RPMI7951 (cell line): Measurements from ENCODE around the gene CACNG1. TPM values are rescaled to one million over a fixed set of nuclear protein-coding genes. Genes with fewer than 3 reads are reported as not detected.

Experiments
- DNase-seq: peaks from one replicate; pipeline ENCODE4 v3.0.0-alpha.2; 2012; ENCODE audit warnings: low read depth
- total RNA-seq: library from RNA; depleted of rRNA; stranded (reverse); fragments of >200 nt; shearing (Covaris generic); gene quantifications from 2 replicates; pipeline ENCODE4 v1.2.3, GENCODE V29; 2014

CACNG1 gene
- total RNA-seq, 1 experiment from 2014 or later: not detected

DNA sequence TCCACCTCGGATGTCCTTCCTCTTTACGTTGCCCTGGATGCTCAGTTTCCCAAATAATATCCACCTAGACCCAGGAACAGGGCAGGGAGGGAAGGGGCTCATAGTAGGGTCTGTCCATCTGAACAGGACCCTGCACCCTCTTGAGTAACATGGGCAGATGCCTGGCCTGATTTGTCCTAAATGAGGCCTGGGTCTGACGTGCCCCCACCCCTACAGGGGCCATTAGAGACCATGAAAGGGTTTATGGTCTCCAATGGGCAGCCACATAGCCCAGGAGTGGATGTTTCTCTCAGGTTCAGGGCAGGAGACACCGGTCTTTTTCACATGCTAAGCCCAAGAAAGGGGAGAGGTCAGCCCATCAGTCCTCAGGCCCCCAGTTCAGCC, 6.8 kb downstream of the CACNG1 start:
- DNase-seq: no peak

DNA sequence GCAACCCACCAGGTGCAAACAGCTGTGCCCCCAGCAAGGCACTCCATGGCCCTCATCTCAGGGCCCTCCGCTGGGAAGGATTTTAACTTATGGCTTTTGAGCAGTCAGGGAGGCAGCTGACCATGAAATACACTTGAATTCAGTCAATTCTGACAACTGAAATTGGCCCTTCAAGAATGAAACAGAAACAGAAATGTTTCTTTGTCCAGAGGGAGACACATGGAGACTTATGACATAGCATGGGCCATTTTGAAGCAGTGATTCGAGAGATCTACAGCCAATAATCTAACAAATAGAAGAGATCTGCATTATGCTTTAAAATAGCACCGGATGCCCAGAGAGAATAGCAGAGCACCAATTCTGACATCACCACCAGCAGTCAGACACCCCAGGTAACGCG, 7.5 kb downstream of the CACNG1 start:
- no peak for DNase-seq

DNA sequence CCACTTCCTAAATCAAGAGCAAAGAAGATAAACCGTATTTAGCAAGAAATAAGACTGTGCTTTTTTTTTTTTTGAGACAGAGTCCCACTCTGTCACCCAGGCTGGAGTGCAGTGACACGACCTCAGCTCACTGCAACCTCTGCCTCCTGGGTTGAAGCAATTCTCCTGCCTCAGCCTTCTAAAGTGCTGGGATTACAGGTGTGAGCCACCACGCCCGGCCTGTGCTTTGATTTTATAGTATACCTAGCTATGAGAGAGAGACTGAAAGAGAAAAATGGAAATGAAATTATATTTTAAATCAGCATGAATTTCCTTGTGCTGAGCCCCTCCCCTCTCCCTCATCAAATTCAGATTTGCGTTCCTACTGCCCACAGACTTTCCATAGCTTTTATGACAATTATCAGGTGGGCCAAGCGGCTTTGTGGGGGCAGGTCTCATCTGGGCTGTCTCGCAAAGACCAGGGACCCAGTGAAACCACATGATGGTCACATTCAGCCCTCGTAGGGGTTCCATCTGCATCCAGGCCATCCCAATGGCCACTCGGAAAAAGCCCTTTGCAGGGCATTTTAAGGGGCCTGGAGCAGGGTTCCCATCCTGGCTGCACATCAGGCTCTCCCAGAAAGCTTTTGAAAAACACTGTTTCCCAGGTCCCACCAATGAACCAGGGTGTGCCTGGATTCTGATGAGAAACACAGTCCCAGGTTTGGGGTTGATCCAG, 8.5 kb downstream of the CACNG1 start:
- no peak for DNase-seq

DNA sequence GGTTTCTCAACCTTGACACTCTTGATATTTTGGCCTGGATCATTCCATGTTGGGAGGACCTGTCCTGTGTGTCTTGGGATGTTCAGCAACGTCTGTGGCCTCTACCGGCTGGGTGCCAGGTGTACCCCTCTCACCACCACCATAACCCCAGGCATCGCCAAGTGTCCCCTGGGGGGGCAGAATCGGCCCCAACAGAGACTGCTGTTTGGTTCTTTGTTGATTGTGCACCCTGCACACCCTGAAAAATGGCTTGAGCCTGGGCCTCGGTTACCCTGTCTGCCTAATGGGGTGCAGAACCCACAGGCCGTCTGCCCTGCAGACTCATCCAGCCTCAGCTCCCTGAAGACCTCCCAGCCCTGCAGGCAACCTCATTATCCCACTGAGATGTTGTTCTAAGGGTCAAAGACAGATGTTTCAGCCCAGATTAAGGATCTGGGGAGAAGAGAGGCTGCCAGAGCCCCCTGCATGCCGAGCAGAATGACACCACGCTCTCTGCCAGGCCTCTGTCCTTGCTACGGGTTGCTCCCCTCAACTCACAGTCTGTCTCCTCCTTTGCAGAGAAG, 9.2 kb downstream of the CACNG1 start:
- DNase-seq: no peak

DNA sequence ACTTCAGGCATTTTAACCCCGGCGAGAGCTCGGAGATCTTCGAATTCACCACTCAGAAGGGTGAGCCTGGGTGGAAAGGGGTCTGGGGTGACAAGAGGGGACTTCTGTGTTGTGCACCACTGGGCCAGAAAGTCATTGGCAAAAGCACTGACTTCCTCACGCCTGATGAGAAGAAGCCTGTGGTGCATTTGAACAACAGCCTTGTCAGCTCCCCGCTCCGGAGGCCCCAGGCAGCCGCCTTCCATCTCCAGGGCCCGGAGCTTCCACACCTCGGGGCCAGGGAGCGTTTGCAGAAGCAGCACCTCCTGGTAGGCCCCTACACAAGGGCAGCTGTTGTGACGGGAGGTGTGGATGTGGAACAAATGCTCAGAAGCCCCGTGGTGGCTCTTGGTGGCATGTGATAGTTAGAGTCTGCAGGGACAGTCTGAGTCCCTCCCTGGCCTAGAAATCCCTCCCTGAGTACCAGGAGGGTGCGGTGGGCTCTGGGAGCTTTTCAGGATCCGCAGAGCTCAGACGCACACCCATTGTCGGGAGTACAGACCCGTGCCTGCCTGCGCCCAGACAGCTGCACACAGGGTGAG, 9.7 kb downstream of the CACNG1 start:
- DNase-seq: no peak

DNA sequence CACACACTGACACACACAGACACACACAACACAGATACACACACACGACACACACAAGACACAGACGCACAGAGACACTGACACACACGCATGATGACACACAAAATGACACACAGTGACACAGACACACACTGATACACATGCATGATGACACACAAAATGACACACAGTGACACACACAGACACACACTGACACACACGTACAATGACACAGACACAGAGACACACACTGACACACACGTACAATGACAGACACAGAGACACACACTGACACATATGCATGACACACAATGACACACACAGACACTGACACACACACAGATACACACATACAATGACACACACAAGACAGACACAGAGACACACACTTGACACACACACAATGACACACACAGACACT, 10.3 kb downstream of the CACNG1 start:
- no peak for DNase-seq

DNA sequence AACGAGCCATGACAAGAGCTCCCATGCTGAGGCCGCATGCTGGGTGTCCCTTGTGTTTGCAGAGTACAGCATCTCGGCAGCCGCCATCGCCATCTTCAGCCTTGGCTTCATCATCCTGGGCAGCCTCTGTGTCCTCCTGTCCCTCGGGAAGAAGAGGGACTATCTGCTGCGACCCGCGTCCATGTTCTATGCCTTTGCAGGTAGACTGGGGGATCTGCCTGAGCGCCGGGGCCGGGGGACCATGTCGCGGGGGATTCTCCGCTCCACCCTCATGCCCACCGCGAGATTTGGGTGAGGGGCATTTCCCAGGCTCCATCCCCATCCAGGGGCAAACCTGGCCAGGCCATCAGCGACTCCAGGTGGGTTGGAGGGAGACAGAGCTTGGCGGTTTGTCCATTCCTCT, 10.7 kb downstream of the CACNG1 start:
- DNase-seq: no peak

DNA sequence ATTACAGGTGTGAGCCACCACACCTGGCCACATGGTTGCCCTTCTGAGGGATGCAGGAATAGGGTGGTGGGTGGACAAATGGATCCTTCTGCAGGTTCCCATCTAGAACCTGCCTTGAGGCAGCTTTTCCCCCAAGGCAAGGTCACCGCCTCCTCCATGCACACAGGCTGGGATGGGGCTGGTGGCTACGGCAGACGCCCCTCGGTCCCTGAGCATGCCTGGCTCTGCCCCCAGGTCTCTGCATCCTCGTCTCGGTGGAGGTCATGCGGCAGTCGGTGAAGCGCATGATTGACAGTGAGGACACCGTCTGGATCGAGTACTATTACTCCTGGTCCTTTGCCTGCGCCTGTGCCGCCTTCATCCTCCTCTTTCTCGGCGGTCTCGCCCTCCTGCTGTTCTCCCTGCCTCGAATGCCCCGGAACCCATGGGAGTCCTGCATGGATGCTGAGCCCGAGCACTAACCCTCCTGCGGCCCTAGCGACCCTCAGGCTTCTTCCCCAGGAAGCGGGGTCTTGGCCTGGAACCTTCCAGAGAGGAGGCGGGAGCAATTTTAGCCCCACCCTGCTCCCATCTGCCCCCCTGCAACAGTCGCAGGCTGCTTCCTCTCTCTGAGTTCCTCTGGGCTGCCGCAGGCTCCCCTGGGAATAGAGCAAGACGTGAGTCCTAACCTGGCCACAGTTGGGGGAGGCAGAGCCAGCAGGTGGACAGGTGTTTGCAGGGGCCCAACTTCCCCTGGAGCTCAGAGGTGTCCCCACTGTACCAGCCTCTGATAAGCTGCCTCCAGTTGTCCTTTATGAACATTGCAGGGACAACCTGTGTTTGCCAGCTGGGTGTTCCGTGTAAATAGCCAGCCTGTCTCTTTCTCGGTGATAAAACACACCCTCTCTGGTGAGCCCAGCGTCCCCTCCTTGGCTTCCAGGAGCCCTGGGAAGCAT, 11.7 kb downstream of the CACNG1 start:
- no peak for DNase-seq

DNA sequence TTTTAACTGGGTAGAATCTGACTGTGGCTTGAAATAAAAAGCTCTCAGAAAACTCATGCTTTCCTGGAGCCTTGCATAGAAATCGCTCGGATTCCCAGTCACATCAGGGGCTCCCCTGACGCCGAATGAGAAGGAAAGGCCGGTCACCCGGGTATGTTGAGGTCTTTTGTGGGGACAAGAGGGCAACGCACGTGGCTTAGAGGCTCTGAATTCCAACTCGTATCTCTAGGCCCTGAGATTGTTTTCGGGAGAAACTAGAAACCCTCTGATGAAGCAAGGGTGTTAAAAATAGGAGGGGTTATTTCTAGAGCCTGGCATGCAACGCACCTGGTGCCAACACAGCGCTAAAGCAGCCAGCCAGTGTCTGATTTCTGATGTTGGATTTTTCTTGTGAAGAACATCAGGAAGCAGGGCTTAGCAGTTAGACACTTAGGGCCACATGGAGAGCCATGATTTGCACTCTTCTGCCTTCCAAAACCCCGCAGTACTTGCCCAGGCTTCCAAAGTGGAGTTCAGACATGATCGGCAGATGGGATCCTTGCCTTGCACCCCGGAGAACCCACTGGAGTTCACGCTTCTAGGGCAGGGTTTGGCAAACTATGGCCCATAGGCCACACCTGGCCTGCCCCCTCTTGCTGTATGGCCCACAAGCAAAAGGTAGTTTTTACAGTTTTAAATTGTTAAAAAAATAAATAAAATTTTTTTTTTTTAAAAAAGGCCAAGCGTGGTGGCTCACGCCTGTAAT, 12.6 kb downstream of the CACNG1 start:
- no peak for DNase-seq

DNA sequence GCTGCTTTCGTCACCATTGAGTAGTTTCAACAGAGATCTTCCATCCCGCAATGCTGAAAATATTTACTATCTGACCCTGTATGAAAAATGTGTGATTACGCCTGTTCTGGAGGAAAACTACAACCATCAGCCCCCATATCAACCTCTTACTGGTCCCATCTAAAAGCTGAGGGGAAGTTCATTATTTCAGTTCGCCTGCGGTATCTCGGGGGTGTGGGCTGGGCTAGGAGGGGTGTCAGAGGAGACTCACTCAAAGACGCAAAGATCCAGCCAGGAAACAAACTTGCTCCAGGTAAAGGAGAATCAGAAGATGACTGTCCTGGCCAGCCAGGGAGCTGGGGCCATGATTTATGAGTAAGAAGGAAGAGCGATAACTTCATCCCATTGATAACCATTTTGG, 13.7 kb downstream of the CACNG1 start:
- no peak for DNase-seq

DNA sequence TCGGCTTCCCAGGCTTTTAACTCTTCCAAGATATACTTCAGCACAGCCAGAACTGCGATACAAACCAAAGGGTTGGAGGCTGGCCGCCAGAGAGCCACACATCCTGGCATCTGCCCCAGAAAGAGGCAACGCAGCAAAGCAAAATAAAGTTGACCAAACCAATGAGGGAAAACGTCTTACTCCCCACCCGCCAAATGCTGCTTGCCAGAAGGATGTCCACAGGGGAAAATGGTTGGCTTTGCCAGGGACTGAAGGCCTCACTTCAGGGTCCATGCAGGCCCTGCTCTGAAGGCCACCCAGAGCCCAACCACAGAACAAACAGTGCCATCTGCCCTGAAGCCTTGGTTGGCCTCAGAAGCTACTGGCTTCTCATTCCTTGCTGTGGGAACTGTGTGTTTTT, 15.0 kb downstream of the CACNG1 start:
- DNase-seq: no peak

DNA sequence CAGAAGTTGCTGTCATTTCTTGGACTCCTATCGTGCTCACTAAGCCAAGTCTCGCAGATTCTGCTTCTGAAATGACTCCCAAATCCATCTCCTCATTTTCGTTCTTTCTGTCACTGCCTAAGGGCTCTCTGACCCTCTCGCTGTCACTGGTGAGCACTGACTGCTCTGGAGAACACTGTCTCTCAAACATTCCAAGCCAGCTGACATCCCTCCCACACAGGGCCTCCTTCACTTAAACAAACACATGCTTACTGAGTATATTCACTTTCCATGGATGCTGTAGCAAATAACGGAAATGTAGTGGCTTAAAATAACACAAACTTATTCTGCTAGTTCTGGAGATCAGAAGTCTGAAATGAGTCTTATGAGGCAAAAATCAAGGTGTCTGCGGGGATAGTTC, 18.8 kb downstream of the CACNG1 start:
- no peak for DNase-seq

DNA sequence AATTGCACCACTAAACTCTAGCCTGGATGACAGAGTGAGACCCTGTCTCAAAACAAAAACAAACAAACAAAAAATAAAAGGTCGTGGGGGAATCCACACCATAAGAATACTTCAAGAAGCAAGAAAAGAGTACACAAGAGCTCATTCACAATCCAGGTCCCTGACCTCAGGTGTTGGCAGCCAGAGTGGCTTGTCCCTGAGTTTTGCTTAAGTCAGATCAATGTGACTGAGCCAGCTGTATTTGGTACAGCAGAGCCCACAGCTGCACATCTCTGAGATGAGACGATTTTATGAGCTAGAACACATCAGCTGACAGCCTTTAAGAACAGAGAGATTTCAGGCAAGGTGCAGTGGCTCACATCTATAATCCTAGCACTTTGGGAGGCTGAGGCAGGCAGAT, 22.4 kb downstream of the CACNG1 start:
- no peak for DNase-seq

DNA sequence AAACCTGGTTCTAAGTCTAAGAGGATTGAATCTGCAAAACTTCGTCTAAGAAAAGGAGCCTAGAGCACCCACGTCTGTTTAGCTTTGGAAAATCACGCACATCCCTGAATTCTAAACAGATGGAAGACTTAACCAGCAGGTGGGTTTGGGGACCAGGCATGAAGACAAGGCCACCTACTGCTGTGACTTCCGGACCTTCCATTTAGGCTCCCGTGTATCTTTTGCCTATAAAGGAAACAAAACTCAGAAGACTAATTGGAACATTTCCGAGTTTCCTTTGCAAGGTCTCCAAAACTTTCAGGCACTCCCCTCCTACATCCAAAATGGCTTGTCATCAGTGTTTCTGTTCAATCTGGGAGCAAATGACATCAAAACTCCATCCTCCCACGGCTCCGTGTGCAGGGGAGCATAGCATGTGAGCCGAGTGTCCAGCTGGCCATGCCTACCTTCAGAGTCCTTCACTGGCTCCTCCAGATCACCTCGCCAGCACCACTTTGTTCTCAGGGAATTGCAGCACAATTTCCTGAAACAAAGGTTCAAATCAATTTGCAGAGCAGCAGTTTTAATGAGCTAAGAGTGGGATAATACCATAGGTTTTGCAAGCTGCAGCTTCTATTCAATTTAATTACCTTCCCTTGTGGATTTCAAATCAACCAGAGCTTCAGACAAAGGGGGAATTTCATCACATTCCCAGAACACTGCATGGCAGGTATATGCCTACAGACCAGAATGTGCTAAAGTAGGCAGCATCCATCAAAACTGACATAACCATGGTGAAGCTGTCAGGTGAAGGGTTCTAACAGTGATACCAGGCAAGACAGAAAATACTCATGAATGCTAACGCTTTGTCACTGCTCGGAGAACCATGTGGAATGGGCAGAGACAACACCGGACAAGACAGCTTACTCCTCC, 23.5 kb downstream of the CACNG1 start:
- DNase-seq: no peak

DNA sequence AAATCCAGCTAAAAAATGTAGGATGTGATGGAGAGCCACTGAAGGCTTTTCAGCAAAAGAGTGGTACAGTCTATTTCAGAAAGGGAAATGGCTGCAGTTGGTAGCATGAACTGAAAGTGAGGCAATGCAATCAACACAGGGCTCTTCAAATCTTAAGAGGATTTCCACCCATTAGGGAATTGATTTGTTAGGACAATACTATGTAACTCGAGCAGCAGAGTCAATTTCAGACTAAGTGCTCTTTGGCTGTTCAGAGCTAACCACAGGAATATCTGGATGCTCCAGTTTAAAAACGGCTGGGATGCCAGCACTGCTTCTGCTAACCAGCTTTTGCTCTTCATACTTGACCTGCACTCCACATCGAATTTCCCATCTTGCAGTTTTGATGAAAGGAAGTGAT, 24.6 kb downstream of the CACNG1 start:
- DNase-seq: no peak

DNA sequence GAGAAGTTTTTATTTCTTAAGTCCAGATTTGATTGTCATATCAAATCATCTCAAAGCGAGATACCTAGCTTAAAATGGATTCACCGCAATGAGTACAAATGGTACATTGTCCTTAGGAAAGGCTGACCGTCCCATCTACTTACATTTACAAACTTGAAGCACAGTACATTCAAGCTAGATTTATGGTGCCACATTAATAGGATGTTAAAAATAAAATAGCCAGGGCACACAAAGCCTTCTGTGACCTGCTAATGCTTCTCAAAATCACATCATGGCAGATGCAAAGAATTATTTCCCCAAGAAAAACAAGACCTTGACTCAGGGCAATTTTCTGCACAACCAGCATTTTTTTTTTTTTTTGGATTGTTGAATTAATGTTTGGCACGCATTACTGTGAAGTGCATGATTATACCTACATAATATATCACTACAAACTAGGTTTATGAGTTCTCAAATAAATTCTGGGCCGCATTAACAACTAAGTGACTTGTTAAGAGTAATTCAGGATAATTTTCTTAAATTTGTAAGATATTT, 25.3 kb downstream of the CACNG1 start:
- no peak for DNase-seq

DNA sequence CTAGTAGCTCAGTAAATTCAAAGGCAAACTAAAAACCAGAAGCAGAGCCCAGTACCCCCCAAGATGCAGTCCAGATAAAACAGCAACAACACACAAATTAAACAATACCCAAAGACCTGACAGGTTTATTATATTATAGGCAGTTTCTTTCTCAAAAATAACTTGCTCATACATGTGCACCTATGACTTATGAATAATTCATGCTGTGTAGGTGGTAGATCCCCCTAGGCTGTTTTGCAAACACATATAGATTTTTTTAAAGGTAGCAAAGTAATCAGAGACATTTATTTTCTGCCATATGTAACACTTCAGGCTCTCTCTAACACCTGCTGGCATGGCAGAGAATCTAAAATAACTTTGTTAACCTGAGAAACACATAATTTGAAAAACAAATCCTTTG, 27.2 kb downstream of the CACNG1 start:
- no peak for DNase-seq

DNA sequence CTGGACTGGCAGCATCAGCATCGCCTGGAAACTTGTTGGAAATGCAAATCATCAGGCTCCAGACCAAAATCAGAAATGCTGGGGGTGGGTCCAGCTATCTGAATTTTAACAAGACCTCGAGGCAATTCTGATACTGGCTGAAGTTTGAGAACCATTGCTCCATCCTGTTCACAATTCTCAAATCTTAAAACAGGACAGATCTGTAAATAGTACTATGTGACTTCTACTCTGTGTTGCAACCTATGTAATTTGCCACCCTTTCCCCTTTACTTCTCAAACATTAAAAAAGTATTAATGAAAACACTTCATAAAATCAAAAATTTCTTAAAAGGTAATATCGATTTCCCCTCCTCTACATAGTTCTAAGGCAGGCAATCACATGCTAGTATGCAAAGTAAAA, 28.5 kb downstream of the CACNG1 start:
- no peak for DNase-seq

DNA sequence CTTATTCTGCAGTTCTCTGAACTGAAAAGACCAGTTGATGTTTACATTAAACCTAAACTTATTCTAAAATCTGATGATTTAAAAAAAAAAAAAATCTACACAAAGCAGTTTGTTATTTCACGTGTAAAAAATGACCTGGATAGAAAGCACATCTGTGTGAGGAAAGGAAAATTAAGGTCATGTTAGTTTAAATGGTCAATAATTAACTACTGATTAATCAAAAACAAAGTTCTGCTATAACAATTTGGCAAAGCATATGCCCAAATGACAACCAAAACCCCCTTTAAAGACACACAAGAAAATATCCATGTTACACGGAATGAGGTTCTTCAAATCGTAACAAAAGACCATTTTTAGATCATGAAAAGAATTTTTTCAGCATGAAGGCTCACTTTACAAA, 30.4 kb downstream of the CACNG1 start:
- no peak for DNase-seq

DNA sequence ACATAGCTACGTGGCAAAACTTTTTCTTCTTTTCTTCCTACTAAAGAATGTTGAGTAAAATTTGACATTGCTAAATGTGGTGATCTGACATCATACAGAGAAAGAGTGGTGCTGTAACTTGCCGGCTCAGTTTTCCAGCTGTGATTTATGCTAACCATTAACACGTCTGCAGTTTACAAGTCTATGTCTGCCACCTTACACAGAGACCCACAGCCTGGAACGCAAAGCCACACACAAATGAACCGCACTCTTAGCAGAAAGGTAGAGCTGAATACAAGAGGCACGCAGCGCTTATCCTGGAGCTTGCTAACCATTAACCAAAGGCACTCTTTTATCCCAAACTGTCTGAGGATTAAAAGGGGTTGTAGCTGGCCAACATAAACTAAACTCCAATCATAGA, 31.9 kb downstream of the CACNG1 start:
- no peak for DNase-seq

DNA sequence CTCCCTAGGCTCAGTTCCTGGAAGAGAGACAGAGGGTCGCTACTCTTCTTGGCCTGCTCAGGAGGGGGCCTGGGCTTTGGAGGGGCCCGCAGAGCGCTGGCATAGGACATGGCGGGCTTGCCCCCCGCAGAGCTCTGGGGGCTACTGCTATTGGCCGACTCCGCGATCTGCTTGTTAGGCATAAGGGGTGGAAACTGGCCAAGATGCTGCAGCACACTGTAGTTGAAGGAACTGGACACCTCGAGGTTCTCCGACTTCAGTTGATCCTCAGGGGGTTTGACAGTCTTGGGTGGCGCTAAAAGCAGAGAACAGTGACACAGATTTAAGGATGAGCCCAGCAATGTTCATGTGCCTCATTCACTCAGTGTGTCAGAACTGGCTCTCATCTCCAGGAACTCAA, 33.9 kb downstream of the CACNG1 start:
- no peak for DNase-seq
